HEK293 (cell line): ENCODE measurements around the gene ASCC1.

Experiments
- CTCF ChIA-PET: fragments of 350-600 bp; formaldehyde crosslinking; extraction: SDS; loops from one replicate; lab custom pipeline; 2021; ENCODE audit warnings: antibody characterized with exemption; lab: Yijun Ruan, JAX
- POLR2A ChIA-PET: fragments of 300-600 bp; formaldehyde crosslinking; extraction: SDS; loops from one replicate; lab custom pipeline; 2020; ENCODE audit warnings: antibody characterized with exemption, inconsistent platforms; lab: Yijun Ruan, JAX
- H3K27ac ChIP-seq: fragments of 200-500 bp; sonication (Bioruptor generic); 2 replicates; pipeline ENCODE4 v1.5.1; 2014; ENCODE audit warnings: low read depth, low read length, control low read depth, inconsistent platforms; ENCODE audit errors: extremely low read depth
- H3K36me3 ChIP-seq, 2 experiments: fragments of 200-500 bp in 1 of 2; sonication (Bioruptor generic) in 1 of 2; 1 replicate in 1 of 2; 2 replicates in 1 of 2; pipeline ENCODE4 v1.5.1; 2014 to 2017; ENCODE audit warnings: inconsistent platforms in 2 of 2, low read length in 2 of 2; ENCODE audit not compliant: control insufficient read depth in 2 of 2, insufficient read depth in 1 of 2
- H3K4me1 ChIP-seq: fragments of 200-500 bp; sonication (Bioruptor generic); 2 replicates; pipeline ENCODE4 v1.5.1; 2014; ENCODE audit warnings: mild to moderate bottlenecking, low read length, inconsistent platforms; ENCODE audit not compliant: control insufficient read depth, insufficient read depth
- H3K4me3 ChIP-seq: 2 replicates; pipeline ENCODE4 v1.5.1; 2011; ENCODE audit warnings: low read depth, mild to moderate bottlenecking, control low read depth, low read length, moderate library complexity
- H3K9me3 ChIP-seq: fragments of 200-500 bp; sonication (Bioruptor generic); 2 replicates; pipeline ENCODE4 v1.5.1; 2014; ENCODE audit warnings: low read depth, low read length, inconsistent platforms; ENCODE audit not compliant: control insufficient read depth, insufficient read depth
- GLIS1 ChIP-seq: fragments of 450-650 bp; formaldehyde crosslinking; IDR thresholded peaks from 2 replicates; pipeline ENCODE4 v1.5.1; 2016; ENCODE audit warnings: missing biosample characterization, missing genetic modification characterization
- MYNN ChIP-seq: fragments of 450-650 bp; formaldehyde crosslinking; IDR thresholded peaks from 2 replicates; pipeline ENCODE4 v1.5.1; 2016; ENCODE audit warnings: missing biosample characterization, missing genetic modification characterization, borderline replicate concordance
- PRDM10 ChIP-seq: fragments of 450-650 bp; formaldehyde crosslinking; IDR thresholded peaks from 2 replicates; pipeline ENCODE4 v1.5.1; 2016; ENCODE audit warnings: missing biosample characterization, missing genetic modification characterization
- SALL2 ChIP-seq: fragments of 450-650 bp; formaldehyde crosslinking; IDR thresholded peaks from 2 replicates; pipeline ENCODE4 v1.5.0; 2017; ENCODE audit warnings: missing biosample characterization, mild to moderate bottlenecking, missing genetic modification characterization, borderline replicate concordance
- SP2 ChIP-seq: fragments of 450-650 bp; formaldehyde crosslinking; IDR thresholded peaks from 2 replicates; pipeline ENCODE4 v1.5.1; 2016; ENCODE audit warnings: missing biosample characterization, missing genetic modification characterization
- SP7 ChIP-seq: fragments of 450-650 bp; formaldehyde crosslinking; IDR thresholded peaks from 2 replicates; pipeline ENCODE4 v1.5.1; 2016; ENCODE audit warnings: missing biosample characterization, missing genetic modification characterization
- TCF7L2 ChIP-seq: IDR thresholded peaks from 2 replicates; pipeline ENCODE4 v1.6.1; 2011; ENCODE audit warnings: low read depth, mild to moderate bottlenecking, inconsistent platforms, low read length, moderate library complexity, borderline replicate concordance
- TSHZ1 ChIP-seq: fragments of 450-650 bp; formaldehyde crosslinking; IDR thresholded peaks from 2 replicates; pipeline ENCODE4 v1.5.1; 2016; ENCODE audit warnings: missing biosample characterization, missing genetic modification characterization, borderline replicate concordance
- YY1 ChIP-seq: fragments of 450-650 bp; formaldehyde crosslinking; IDR thresholded peaks from 2 replicates; pipeline ENCODE4 v1.5.1; 2018; ENCODE audit warnings: missing biosample characterization, missing genetic modification characterization
- ZIC2 ChIP-seq: fragments of 450-650 bp; formaldehyde crosslinking; IDR thresholded peaks from 2 replicates; pipeline ENCODE4 v1.5.1; 2016; ENCODE audit warnings: missing biosample characterization, missing genetic modification characterization
- ZNF114 ChIP-seq: fragments of 450-650 bp; formaldehyde crosslinking; IDR thresholded peaks from 2 replicates; pipeline ENCODE4 v1.5.0; 2017; ENCODE audit warnings: missing biosample characterization, missing genetic modification characterization
- ZNF132 ChIP-seq: fragments of 450-650 bp; formaldehyde crosslinking; IDR thresholded peaks from 2 replicates; pipeline ENCODE4 v1.5.1; 2017; ENCODE audit warnings: missing biosample characterization, missing genetic modification characterization, borderline replicate concordance
- ZNF146 ChIP-seq: fragments of 450-650 bp; formaldehyde crosslinking; IDR thresholded peaks from 2 replicates; pipeline ENCODE4 v1.5.1; 2016; ENCODE audit warnings: missing biosample characterization, missing genetic modification characterization
- ZNF202 ChIP-seq: fragments of 450-650 bp; formaldehyde crosslinking; IDR thresholded peaks from 2 replicates; pipeline ENCODE4 v1.5.1; 2016; ENCODE audit warnings: missing biosample characterization, missing genetic modification characterization, borderline replicate concordance
- ZNF23 ChIP-seq: fragments of 450-650 bp; formaldehyde crosslinking; IDR thresholded peaks from 2 replicates; pipeline ENCODE4 v1.5.1; 2016; ENCODE audit warnings: missing biosample characterization, missing genetic modification characterization, borderline replicate concordance
- ZNF292 ChIP-seq: fragments of 450-650 bp; formaldehyde crosslinking; IDR thresholded peaks from 2 replicates; pipeline ENCODE4 v1.5.1; 2016; ENCODE audit warnings: low read depth, missing biosample characterization, missing genetic modification characterization, borderline replicate concordance
- ZNF341 ChIP-seq: fragments of 450-650 bp; formaldehyde crosslinking; IDR thresholded peaks from 2 replicates; pipeline ENCODE4; 2016; ENCODE audit warnings: low read depth, missing biosample characterization, missing genetic modification characterization
- ZNF433 ChIP-seq: fragments of 450-650 bp; formaldehyde crosslinking; IDR thresholded peaks from 2 replicates; pipeline ENCODE4 v1.5.1; 2016; ENCODE audit warnings: missing biosample characterization, missing genetic modification characterization, low read depth
- ZNF600 ChIP-seq: fragments of 450-650 bp; formaldehyde crosslinking; IDR thresholded peaks from 2 replicates; pipeline ENCODE4 v1.5.1; 2016; ENCODE audit warnings: missing biosample characterization, missing genetic modification characterization
- ZNF639 ChIP-seq: fragments of 450-650 bp; formaldehyde crosslinking; IDR thresholded peaks from 2 replicates; pipeline ENCODE4 v1.5.1; 2016; ENCODE audit warnings: missing biosample characterization, missing genetic modification characterization
- ZNF670 ChIP-seq: fragments of 450-650 bp; formaldehyde crosslinking; IDR thresholded peaks from 2 replicates; pipeline ENCODE4 v1.5.1; 2016; ENCODE audit warnings: missing biosample characterization, missing genetic modification characterization, low read depth
- ZNF776 ChIP-seq: fragments of 450-650 bp; formaldehyde crosslinking; IDR thresholded peaks from 2 replicates; pipeline ENCODE4 v1.5.0; 2017; ENCODE audit warnings: missing biosample characterization, missing genetic modification characterization, borderline replicate concordance

The ASCC1 gene

GRCh38 chr10:72239409-72239808, 23.3 kb upstream of the ASCC1 start:
- POLR2A ChIA-PET, result interaction anchor here (0.6 to 6.6 kb wide), 2 partner anchors 17 to 34 kb away, joined by 3 to 36 read pairs; partner anchors contain the start of gene DDIT4
- Histone ChIP-seq H3K4me1 (peaks cover 8% of the 10 kb centered on the region), H3K36me3 (peaks cover 6 to 15% of the 10 kb centered on the region in 2 experiments; a peak in 2 of 3 replicates), H3K9me3 (no peaks in the 10 kb centered on the region), H3K27ac (no peak overlapping the region), H3K4me3 (no peak overlapping the region)
- no peak for TF ChIP-seq ZNF146 (tag by site-specific recombination)
- TF ChIP-seq ZNF23 (tag by site-specific recombination), result no peak
- TF ChIP-seq ZNF670, result no peak
- no peak for TF ChIP-seq SP2
- no peak for TF ChIP-seq SP7
- no peak for TF ChIP-seq ZNF114
- TF ChIP-seq ZIC2, result no peak
- TF ChIP-seq ZNF433 (tag by site-specific recombination), result no peak
- TF ChIP-seq ZNF639 (tag by site-specific recombination), result no peak
- no peak for TF ChIP-seq TCF7L2
- no peak for TF ChIP-seq MYNN (tag by site-specific recombination)
- no peak for TF ChIP-seq ZNF341 (tag by site-specific recombination)
- no peak for TF ChIP-seq ZNF776 (tag by site-specific recombination)
- TF ChIP-seq YY1 (tag by site-specific recombination), result no peak
- TF ChIP-seq ZNF132 (tag by site-specific recombination), result no peak
- TF ChIP-seq TSHZ1 (tag by site-specific recombination), result no peak
- TF ChIP-seq GLIS1 (tag by site-specific recombination), result no peak
- no peak for TF ChIP-seq ZNF202 (tag by site-specific recombination)
- TF ChIP-seq ZNF292, result no peak
- CTCF ChIA-PET, result no interaction called here

GRCh38 chr10:72238392-72239175, 22.5 kb upstream of the ASCC1 start:
- Histone ChIP-seq H3K9me3 (no peaks in the 10 kb centered on the region), H3K36me3 (peaks cover 14 to 22% of the 10 kb centered on the region in 2 experiments; a peak in 2 of 3 replicates), H3K27ac (no peak overlapping the region), H3K4me1 (peaks cover 2% of the 10 kb centered on the region; the same call in 1 of the 2 replicates), H3K4me3 (no peak overlapping the region)
- POLR2A ChIA-PET, result interaction anchor here (1.4 to 6.6 kb wide), 2 partner anchors 35 to 93 kb away, joined by 5 to 36 read pairs; partner anchors contain the start of gene DDIT4
- CTCF ChIA-PET, result interaction anchor here (0.7 to 1.5 kb wide), 3 partner anchors 9 to 99 kb away, joined by 3 to 4 read pairs (median 4); no protein-coding TSS in a partner anchor
- 0 out of 2 replicates have a peak, but pooled peaks have one; percentile 17 for TF ChIP-seq ZNF600 (tag by site-specific recombination)
- TF ChIP-seq PRDM10 (tag by site-specific recombination), result 0 out of 2 replicates have a peak, but pooled peaks have one; percentile 15
- no peak for TF ChIP-seq SALL2
- TF ChIP-seq, all 188 proteins: peak for 2
